GM21381 (cell line): Measurements from ENCODE around the gene AKAP7.
"Not testable (repeated sequence)": the region's sequence is repeated elsewhere in the genome, so short reads cannot be mapped to it uniquely, and the experiment has no call there.

Experiments used
- ATAC-seq: cut with Tn5 transposase; IDR thresholded peaks from one replicate; pipeline ENCODE4 v1.9.1; 2021; ENCODE audit warnings: mild to moderate bottlenecking, moderate library complexity; ENCODE audit not compliant: unreplicated experiment

Gene AKAP7

DNA sequence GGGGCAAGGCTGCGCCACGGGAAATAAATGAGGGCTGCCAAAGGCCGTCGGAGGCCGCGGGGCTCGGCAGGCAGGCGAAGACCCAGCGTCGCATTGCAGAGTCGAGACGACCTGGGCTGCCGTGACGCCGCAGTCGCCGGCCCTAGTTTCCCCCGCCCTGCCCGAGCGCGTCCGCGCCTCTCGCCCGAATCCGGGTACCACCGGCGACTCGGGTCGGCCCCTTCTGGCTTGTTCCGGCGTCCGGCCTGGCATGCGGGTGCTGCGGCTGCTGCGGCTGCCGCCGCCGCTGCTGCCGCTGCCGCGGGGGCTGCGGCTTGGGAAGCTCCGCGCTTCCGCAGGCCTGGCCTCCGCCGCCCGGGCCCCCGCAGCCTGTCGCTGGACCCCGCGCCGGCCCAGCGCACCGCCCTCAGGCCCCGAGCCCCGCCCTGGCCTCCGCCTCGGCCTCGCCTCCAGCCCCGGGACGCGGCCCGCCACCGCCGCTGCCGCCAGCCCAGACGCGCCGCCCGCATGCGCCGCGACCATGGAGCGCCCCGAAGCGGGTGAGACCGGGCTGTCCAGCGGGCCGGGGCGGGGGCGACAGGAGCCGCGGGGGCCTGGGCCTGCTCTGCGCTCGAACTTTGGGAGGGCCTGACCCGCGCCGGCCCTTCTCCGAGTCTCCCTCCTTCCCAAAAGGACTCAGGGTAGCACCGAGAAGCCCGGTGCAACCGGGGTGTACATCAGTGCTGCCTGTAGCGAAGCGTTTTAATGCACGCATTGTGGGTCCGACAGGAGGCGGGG, at the start of gene AKAP7:
Gene AKAP7 (plus strand): TSS at position 224 of the 777 bp plus-strand sequence. CDS start 297 bp downstream, at position 521.
- peak; percentile 79 for ATAC-seq

DNA sequence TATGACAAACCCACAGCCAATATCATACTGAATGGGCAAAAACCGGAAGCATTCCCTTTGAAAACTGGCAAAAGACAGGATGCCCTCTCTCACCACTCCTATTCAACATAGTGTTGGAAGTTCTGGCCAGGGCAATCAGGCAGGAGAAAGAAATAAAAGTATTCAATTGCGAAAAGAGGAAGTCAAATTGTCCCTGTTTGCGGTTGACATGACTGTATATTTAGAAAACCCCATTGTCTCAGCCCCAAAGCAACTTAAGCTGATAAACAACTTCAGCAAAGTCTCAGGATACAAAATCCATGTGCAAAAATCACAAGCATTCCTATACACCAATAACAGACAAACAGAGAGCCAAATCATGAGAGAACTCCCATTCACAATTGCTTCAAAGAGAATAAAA, 44.9 kb upstream of the AKAP7 start:
- not testable (repeated sequence) for ATAC-seq

DNA sequence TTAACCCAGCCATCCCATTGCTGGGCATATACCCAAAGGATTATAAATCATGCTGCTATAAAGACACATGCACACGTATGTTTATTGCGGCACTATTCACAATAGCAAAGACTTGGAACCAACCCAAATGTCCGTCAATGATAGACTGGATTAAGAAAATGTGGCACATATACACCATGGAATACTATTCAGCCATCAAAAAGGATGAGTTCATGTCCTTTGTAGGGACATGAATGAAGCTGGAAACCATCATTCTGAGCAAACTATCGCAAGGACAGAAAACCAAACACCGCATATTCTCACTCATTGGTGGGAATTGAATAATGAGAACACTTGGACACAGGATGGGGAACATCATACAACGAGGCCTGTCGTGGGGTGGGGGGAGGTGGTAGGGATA, 43.3 kb upstream of the AKAP7 start:
- not testable (repeated sequence) for ATAC-seq

DNA sequence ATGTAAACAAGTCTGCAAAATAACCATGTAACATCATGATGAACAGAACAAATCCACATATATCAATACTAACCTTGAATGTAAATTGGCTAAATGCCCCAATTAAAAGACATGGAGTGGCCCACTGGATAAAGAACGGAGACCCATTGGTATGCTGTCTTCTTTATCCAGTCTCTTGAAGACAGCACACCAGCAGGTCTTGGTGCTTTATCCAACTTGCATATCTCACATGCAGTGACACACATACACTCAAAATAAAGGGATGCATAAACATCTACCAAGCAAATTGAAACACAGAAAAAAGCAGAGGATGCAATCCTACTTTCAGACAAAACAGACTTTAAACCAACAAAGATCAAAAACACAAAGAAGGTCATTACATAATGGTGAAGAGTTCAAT, 41.9 kb upstream of the AKAP7 start:
- no peak for ATAC-seq

DNA sequence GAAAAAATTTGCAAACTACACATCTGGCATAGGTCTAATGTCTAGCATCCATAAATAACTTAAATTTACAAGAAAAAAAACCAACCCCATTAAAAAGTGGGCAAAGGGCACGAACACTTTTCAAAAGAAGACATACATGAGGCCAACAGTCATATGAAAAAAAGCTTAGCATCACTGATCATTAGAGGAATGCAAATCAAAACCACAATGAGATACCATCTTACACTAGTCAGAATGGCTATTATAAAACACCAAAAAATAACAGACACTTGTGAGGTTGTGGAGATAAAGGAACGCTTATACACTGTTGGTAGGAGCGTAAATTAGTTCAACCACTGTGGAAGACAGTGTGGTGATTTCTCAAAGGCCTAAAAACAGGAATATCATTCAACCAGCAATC, 38.5 kb upstream of the AKAP7 start:
- ATAC-seq, result no peak

DNA sequence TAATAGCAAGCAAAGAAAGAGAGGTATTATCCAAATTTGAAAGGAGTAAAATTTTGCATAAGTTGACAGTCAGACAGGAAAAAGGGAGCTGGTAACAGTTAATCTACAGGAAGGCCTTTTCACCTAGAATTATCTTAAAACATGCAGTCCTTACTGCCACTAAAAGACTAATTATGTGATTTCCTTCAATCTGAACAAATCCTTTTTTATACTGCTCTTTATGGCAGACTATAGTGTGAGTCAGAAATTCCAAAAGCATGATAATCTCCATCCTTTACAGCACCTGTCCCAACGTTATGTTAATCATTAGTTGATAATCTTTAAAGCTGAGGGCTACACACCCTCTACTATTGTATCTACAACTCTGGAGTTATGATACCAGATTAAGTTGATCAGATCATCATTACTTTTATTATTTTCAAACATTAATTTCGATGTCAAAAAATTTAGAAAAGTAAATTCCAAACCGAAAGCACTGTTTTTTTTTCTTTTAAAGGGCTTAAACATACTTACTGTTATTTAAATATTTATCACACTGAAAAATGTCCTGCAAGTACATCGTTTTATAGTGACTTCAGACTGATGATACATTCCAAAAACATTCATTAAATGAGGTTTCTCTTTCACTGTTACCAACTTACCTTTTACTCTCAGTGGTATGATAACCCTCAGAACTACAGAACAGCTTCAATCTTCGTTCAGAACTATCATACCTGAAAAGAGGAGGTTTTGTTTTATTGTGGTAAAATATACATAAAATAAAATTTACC, 33.2 kb upstream of the AKAP7 start:
- ATAC-seq, result no peak

DNA sequence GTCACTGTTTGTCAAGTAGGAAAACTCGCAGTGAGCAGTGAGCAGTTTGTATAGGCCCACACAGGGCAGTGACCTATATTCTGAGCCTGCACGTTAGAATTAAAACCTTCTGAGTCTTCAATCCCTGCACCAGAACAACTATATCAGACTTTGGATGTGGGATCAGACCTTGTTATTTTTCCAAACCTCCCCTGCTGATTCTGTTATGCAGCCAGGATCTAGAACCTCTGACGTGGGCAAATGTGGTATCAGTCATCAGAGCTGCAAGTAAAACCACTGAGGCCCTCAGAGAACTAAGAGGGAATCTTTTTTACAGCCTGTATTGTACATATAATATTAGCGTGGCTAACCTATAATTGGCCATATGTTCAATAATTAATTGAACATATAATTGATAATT, 32.0 kb upstream of the AKAP7 start:
- ATAC-seq, result no peak

DNA sequence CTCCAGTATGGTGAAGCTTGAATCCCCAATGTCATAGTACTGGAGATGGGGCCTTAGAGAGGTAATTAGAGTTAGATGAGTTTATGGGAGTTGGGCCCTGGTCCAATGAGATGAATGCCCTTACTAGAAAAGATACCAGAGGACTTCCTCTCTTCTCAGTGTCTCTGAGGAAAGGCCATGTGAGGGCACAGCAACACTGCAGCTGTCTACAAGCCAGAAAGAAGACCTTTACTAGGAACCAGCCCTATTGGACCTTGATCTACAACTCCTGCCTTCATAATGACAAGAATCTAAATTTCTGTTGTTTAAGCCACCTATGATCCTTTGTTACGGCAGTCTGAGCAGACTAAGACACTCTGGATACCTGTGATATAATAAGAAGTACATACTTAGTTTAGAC, 31.4 kb upstream of the AKAP7 start:
- ATAC-seq, result no peak

DNA sequence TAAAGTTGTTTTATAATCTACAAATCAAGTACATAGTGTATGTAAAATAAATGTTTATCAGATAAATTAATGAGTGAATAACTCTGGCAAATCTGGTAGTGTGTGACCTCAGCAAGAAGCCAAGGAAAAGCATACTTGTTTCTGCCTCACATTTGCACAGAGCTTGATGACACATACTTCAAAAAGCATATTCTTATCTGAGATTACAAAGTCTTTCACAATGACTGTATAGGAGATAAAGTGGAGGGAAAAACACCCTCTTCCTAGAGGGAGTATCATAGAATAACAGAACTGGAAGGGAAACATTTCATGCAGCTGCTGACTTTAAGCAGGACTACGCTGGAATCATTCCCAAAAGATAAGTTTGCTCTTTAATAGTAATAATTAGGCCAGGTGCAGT, 28.1 kb upstream of the AKAP7 start:
- no peak for ATAC-seq

DNA sequence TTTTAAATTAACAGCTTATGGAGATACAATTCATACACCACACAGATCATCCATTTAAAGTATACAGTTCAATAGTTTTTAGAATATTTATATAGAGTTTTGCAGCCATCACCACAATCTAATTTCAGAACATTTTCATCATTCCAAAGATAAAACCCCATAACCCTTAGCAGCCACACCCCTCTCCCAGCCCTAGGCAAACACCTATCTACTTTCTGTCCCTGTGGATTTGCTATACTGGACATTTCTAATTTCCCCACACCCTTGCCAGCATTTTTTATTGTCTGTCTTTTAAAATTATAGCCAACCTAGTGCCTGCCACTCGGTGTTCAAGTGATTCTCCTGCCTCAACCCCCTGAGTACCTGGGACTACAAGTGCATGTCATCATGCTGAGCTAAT, 23.0 kb upstream of the AKAP7 start:
- ATAC-seq, result no peak

DNA sequence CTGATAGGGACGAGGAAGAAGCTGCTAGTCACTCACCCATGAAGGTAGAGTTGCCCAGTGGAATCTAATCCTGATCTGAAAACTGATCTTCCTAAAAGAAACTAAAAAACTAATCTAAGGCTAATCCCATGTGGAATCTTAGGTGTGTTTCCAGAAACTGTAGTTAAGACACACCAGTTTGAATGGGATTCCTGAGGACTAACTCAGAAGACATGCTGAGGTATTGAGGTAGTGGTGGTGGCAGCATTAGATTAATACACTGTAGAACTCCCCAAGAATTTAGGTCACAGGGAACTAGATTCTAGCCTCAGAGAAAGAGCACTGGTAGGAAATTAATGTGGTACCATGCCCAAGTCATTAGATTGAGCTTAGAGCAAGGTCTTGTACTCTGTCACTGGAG, 19.6 kb upstream of the AKAP7 start:
- no peak for ATAC-seq

DNA sequence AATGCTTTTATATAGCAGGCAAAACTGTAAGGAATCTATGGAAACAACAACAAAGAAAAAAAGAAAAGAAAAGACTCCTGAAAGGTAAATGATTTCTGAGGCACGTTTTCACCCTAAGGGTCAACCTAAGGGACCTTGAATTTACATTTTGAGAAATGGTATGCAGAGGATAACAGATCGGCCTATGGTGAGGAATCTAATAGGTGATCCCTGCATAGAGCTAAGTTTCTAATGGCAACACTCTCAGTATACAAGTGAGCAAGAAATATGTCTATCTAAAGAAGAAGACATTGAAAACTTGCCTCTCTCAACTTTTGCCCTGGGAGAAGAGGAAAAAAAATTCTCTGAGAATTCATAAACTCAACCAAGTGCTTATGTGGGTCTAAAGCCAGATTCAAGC, 18.9 kb upstream of the AKAP7 start:
- no peak for ATAC-seq

DNA sequence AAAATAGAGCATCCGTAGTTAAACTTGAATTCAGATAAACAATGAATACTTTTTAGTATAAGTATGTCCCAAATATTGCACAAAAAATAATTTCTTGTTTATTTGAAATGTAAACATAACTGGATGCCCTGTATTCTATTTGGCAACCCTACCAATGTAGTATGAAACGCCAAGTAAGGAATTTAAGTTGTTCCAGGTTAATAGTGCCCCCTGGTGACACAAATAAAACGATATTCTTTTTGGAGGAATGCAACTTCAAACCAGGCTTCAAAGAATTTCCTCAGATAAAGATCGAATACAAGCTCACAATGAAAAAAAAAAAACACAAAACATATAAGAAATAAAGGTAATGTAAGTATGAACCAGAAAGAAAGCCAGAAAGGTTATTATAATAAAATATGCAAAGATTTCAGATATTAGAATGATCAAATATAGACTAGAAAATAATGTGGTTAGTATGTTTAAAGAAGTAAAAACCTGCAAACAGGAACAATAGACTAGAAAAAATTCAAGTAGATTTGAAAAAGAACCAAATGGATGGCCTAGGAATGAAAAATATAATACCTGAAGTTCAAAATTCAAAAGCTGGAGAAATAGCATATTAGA, 18.4 kb upstream of the AKAP7 start:
- ATAC-seq, result no peak

DNA sequence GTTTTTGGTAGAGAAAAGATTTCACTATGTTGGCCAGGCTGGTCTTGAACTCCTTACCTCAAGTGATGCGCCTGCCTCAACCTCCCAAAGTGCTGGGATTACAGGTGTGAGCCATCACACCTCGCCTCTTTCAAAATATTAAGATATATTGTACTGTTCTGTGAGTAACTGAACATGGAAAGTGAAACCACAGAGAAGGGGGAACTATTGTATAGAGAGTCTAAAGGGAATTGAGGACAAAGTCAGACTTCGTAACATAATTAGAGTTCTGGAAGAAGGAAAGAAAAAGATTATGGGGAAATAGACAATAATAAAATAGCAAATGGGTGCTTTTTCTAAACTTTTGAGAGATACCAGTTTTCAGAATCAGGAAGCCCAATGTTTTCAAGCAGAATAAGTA, 17.4 kb upstream of the AKAP7 start:
- no peak for ATAC-seq

DNA sequence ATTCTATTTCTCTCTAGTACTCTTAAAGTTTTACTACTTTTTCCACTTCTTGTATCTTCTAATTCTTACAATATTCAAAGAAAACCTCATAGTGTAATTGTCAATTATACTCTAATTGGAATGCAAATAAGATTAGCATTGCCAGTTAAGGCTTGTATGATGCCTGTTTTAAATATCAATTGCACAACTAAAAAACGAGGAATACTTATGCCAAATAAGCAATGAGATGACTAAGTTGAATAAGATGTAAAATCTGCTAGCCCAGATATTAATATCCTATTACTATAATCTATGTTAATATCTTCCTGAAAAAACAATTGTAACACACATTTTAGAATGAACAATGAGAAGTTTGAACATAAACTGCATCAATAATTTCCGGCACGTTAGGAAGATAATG, 13.3 kb upstream of the AKAP7 start:
- no peak for ATAC-seq

DNA sequence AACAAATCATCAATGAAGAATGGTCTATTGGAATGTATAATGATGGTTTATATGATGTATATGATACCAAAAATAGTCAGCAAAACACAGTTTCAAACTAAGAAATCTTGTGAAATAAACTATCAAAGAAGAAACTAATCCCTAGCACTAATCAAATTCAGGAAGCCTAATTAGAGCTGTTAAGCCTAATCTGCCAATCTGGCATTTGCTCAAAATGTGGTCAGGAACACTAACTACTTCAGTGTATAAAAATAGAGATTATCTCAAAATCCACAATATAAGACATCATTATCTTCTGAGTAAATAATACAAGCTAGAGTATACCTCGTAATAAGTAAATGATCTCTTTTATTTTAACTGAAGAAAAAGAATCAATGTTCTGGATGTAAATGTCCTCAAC, 12.8 kb upstream of the AKAP7 start:
- no peak for ATAC-seq

DNA sequence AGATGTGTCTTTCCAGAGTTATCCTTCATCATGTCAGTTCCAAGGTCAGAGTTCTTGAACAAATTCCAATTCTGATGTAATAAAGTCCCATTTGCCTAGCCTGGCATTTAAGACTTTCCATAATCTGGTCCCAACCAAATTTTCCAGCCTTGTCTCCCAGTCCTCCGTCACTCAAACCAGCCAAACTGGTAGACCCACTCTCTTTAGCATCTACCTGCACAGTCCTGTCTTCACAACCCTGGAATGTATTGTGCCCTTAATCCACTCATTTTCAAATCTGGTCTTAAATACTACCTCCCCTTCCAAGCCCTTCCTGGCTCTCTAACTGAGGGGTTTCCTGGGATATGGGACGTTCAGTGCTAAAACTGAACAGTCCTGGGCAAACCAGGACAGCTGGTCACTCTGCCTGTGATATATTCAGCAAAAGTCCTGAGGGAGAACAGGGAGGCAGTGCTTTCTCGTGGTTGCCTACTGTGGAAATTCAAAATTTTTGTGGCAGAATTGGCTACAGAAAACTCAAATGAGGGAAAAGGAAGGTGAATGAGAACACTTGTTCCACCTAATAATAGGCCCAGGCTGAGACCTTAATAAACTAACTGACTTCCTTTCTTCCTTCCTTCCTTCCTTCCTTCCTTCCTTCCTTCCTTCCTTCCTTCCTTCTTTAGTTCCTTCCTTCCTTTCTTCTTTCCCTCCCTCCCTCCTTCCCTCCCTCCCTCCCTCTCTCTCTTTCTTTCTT, 10.8 kb upstream of the AKAP7 start:
- ATAC-seq, result no peak

DNA sequence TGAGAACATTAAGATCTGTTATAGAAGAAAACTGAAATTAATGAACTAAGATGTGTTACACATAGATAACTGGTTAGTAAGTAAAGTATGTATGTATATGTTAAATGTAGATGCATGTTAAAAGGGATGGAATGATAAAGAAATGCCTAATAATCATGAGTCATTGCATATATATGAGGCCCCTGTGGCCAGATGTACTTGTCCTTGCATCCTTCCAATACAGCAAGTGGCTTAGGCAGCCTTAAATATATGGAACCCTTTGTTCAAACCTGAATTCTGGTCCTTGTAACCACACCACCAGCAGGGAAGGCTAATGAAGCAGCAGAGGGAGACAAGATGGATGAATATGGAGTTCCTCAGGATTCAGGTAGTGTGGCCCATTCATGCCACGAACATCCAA, 9.8 kb upstream of the AKAP7 start:
- no peak for ATAC-seq

DNA sequence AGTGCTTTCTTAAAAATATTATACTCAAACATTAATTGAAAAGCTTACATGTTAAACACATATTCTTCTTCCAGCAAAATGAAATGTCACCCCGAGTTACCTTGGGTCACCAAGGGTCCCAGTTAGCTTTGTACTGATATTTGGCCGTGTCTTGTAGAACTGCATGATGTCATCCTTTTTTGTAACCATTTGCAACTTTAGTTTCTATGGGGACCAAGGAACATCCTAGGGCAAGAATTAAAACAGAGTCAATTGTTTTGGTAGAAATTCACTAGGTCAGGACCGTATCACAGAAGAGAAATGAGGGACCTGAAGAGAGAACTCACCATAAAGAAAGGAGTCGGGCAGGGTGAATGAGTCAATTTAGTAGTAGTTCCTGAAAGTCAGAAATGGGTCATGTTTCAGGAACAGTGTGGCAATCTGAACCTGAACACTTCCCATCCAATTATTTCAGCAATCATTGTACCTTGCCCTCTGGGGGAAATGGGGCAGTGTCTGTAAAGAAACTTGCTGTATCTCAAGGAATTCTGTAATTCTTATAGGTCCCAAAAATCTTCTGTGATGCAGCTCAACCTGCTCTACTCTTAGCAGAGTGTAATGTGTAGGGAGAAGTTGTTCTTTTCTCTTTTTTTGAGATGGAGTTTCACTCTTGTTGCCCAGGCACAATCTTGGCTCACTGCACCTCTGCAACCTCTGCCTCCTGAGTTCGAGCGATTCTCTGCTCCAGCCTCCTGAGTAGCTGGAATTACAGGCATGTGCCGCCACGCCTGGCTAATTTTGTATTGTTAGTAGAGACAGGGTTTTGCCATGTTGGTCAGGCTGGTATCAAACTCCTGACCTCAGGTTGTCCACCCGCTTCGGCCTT, 5.3 kb upstream of the AKAP7 start:
- ATAC-seq, result no peak

DNA sequence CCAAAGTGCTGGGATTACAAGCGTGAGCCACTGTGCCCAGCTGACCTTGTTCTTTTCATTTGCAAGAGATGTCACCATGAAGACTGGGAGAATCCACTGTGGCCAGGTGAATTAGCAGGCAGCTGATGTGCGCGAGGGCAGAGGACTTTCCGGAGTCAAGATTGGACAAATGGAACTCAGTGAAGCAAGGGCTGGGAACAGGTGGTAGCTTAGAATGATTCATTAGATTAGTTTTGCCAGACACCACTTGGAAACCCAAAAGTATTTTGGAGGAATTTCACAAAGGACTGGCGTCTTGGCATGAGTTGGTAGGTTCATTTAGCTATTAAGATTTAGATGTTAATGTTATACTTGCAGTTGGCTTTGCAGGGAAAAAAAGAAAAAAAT, 4.7 kb upstream of the AKAP7 start:
- no peak for ATAC-seq
